Stimulated activated naive CD8-positive, alpha-beta T cell treated with anti-CD3 and anti-CD28 coated beads, Interleukin-15, Interleukin-2, amounts not matched to agents 100 ng/mL and 50 ng/mL, for 24 hours (primary cell): Measurements from ENCODE around the gene CIPC.

Experiments used
- H3K27ac Mint-ChIP-seq: one replicate; pipeline ENCODE4 v1.8.0; 2021; ENCODE audit warnings: mild to moderate bottlenecking, mixed read lengths
- H3K27me3 Mint-ChIP-seq: one replicate; pipeline ENCODE4 v1.8.0; 2021; ENCODE audit warnings: mixed read lengths
- H3K36me3 Mint-ChIP-seq: one replicate; pipeline ENCODE4 v1.8.0; 2021; ENCODE audit warnings: low read depth, mixed read lengths
- H3K4me1 Mint-ChIP-seq: one replicate; pipeline ENCODE4 v1.8.0; 2021; ENCODE audit warnings: low read depth, mixed read lengths
- H3K4me3 Mint-ChIP-seq: one replicate; pipeline ENCODE4 v1.8.0; 2021; ENCODE audit warnings: mild to moderate bottlenecking, mixed read lengths
- H3K9me3 Mint-ChIP-seq: one replicate; pipeline ENCODE4 v1.8.0; 2021; ENCODE audit warnings: mixed read lengths

Gene CIPC

GRCh38 chr14:77105145-77105939 lies 7.3 kb downstream of the CIPC start:
- Mint-ChIP-seq H3K36me3 (peaks cover 27% of the 10 kb centered on the region), H3K27ac (no peak overlapping the region), H3K27me3 (no peaks in the 10 kb centered on the region), H3K4me1 (peaks cover 11% of the 10 kb centered on the region), H3K4me3 (no peak overlapping the region), H3K9me3 (no peaks in the 10 kb centered on the region)

GRCh38 chr14:77106666-77107065 lies 8.6 kb downstream of the CIPC start:
- H3K4me3 Mint-ChIP-seq: no peak overlapping the region
- peaks cover 32% of the 10 kb centered on the region for H3K36me3 Mint-ChIP-seq
- H3K27me3 Mint-ChIP-seq: no peaks in the 10 kb centered on the region
- H3K27ac Mint-ChIP-seq: no peak overlapping the region
- H3K9me3 Mint-ChIP-seq: no peaks in the 10 kb centered on the region
- H3K4me1 Mint-ChIP-seq: no peaks in the 10 kb centered on the region

- no peaks in the 10 kb centered on the region for H3K4me1 Mint-ChIP-seq
- H3K4me3 Mint-ChIP-seq: no peak overlapping the region
- no peaks in the 10 kb centered on the region for H3K27me3 Mint-ChIP-seq
- H3K27ac Mint-ChIP-seq: peak overlapping the region; percentile 9
- H3K9me3 Mint-ChIP-seq: no peaks in the 10 kb centered on the region
- peaks cover 35% of the 10 kb centered on the region for H3K36me3 Mint-ChIP-seq
Measured at GRCh38 chr14:77107228-77107627, 9.2 kb downstream of the CIPC start.

- H3K4me3 Mint-ChIP-seq: no peak overlapping the region
- H3K9me3 Mint-ChIP-seq: no peaks in the 10 kb centered on the region
- H3K27ac Mint-ChIP-seq: no peak overlapping the region
- no peaks in the 10 kb centered on the region for H3K4me1 Mint-ChIP-seq
- H3K36me3 Mint-ChIP-seq: peaks cover 43% of the 10 kb centered on the region
- no peaks in the 10 kb centered on the region for H3K27me3 Mint-ChIP-seq
Measured at GRCh38 chr14:77108753-77109152, 10.7 kb downstream of the CIPC start.

- no peak overlapping the region for H3K27ac Mint-ChIP-seq
- peaks cover 52% of the 10 kb centered on the region for H3K36me3 Mint-ChIP-seq
- H3K9me3 Mint-ChIP-seq: no peaks in the 10 kb centered on the region
- no peaks in the 10 kb centered on the region for H3K27me3 Mint-ChIP-seq
- no peaks in the 10 kb centered on the region for H3K4me1 Mint-ChIP-seq
- no peak overlapping the region for H3K4me3 Mint-ChIP-seq
Measured at GRCh38 chr14:77109656-77110055, 11.6 kb downstream of the CIPC start.

GRCh38 chr14:77110286-77110685 lies 12.2 kb downstream of the CIPC start:
- H3K9me3 Mint-ChIP-seq: no peaks in the 10 kb centered on the region
- H3K4me3 Mint-ChIP-seq: no peak overlapping the region
- H3K27me3 Mint-ChIP-seq: no peaks in the 10 kb centered on the region
- H3K36me3 Mint-ChIP-seq: peaks cover 59% of the 10 kb centered on the region
- no peaks in the 10 kb centered on the region for H3K4me1 Mint-ChIP-seq
- no peak overlapping the region for H3K27ac Mint-ChIP-seq

- Mint-ChIP-seq H3K36me3 (peaks cover 63% of the 10 kb centered on the region), H3K27me3 (no peaks in the 10 kb centered on the region), H3K27ac (no peak overlapping the region), H3K9me3 (no peaks in the 10 kb centered on the region), H3K4me1 (no peaks in the 10 kb centered on the region), H3K4me3 (no peak overlapping the region)
Measured at GRCh38 chr14:77111021-77111420, 13.0 kb downstream of the CIPC start.

GRCh38 chr14:77113644-77114043 lies 15.6 kb downstream of the CIPC start:
- H3K36me3 Mint-ChIP-seq: peaks cover 54% of the 10 kb centered on the region
- no peaks in the 10 kb centered on the region for H3K4me1 Mint-ChIP-seq
- no peak overlapping the region for H3K27ac Mint-ChIP-seq
- H3K9me3 Mint-ChIP-seq: no peaks in the 10 kb centered on the region
- H3K27me3 Mint-ChIP-seq: no peaks in the 10 kb centered on the region
- H3K4me3 Mint-ChIP-seq: no peak overlapping the region

- H3K9me3 Mint-ChIP-seq: no peaks in the 10 kb centered on the region
- H3K27me3 Mint-ChIP-seq: no peaks in the 10 kb centered on the region
- H3K4me3 Mint-ChIP-seq: no peak overlapping the region
- H3K4me1 Mint-ChIP-seq: no peaks in the 10 kb centered on the region
- peaks cover 50% of the 10 kb centered on the region for H3K36me3 Mint-ChIP-seq
- no peak overlapping the region for H3K27ac Mint-ChIP-seq
Measured at GRCh38 chr14:77114609-77115008, 16.6 kb downstream of the CIPC start.

- no peak overlapping the region for H3K4me3 Mint-ChIP-seq
- H3K27me3 Mint-ChIP-seq: no peaks in the 10 kb centered on the region
- H3K9me3 Mint-ChIP-seq: no peaks in the 10 kb centered on the region
- H3K4me1 Mint-ChIP-seq: peaks cover 13% of the 10 kb centered on the region
- peaks cover 54% of the 10 kb centered on the region for H3K36me3 Mint-ChIP-seq
- H3K27ac Mint-ChIP-seq: no peak overlapping the region
Measured at GRCh38 chr14:77116172-77116817, 18.2 kb downstream of the CIPC start.

GRCh38 chr14:77119851-77120250 lies 21.8 kb downstream of the CIPC start:
- peaks cover 29% of the 10 kb centered on the region for H3K4me1 Mint-ChIP-seq
- H3K4me3 Mint-ChIP-seq: no peak overlapping the region
- H3K27me3 Mint-ChIP-seq: peaks cover 11% of the 10 kb centered on the region
- H3K27ac Mint-ChIP-seq: no peak overlapping the region
- no peaks in the 10 kb centered on the region for H3K9me3 Mint-ChIP-seq
- peaks cover 31% of the 10 kb centered on the region for H3K36me3 Mint-ChIP-seq

- H3K4me3 Mint-ChIP-seq: no peak overlapping the region
- H3K27me3 Mint-ChIP-seq: peaks cover 20% of the 10 kb centered on the region
- H3K27ac Mint-ChIP-seq: peak overlapping the region; percentile 10
- H3K4me1 Mint-ChIP-seq: peaks cover 34% of the 10 kb centered on the region
- H3K9me3 Mint-ChIP-seq: no peaks in the 10 kb centered on the region
- H3K36me3 Mint-ChIP-seq: peaks cover 22% of the 10 kb centered on the region
Measured at GRCh38 chr14:77120771-77121743, 23.0 kb downstream of the CIPC start.

GRCh38 chr14:77122526-77123125 lies 24.6 kb downstream of the CIPC start:
- Mint-ChIP-seq H3K36me3 (peaks cover 13% of the 10 kb centered on the region), H3K27me3 (peaks cover 34% of the 10 kb centered on the region), H3K4me1 (peaks cover 34% of the 10 kb centered on the region), H3K4me3 (no peak overlapping the region), H3K9me3 (no peaks in the 10 kb centered on the region), H3K27ac (no peak overlapping the region)

- Mint-ChIP-seq H3K27ac (no peak overlapping the region), H3K27me3 (peaks cover 39% of the 10 kb centered on the region), H3K9me3 (no peaks in the 10 kb centered on the region), H3K36me3 (peaks cover 13% of the 10 kb centered on the region), H3K4me3 (peak overlapping the region; percentile 68), H3K4me1 (peaks cover 34% of the 10 kb centered on the region)
Measured at GRCh38 chr14:77123381-77124325, 25.6 kb downstream of the CIPC start.
